ENCODE results near the gene TAGLN.

The TAGLN gene

GRCh38 chr11:117212697-117213355 lies 13.7 kb downstream of the TAGLN start:
- no peak for TF ChIP-seq CTCF (conservative IDR thresholded peaks at IDR 0.05; ENCODE audit: low read length)
- H3K4me3 ChIP-seq (ENCODE audit: low read length): no peak overlapping the region
- DNase-seq (ENCODE audit: low read depth): no peak

GRCh38 chr11:117214404-117215110 lies 15.4 kb downstream of the TAGLN start:
- no peak for DNase-seq (ENCODE audit: low read depth)
- H3K4me3 ChIP-seq (ENCODE audit: low read length): no peak overlapping the region
- TF ChIP-seq CTCF (conservative IDR thresholded peaks at IDR 0.05; ENCODE audit: low read length): no peak

GRCh38 chr11:117217141-117218084 lies 18.2 kb downstream of the TAGLN start:
- DNase-seq (ENCODE audit: low read depth): peak; percentile 54
- H3K4me3 ChIP-seq (ENCODE audit: low read length): no peak overlapping the region
- TF ChIP-seq CTCF (conservative IDR thresholded peaks at IDR 0.05; ENCODE audit: low read length): no peak

GRCh38 chr11:117218133-117218915 lies 19.2 kb downstream of the TAGLN start:
- TF ChIP-seq CTCF (conservative IDR thresholded peaks at IDR 0.05; ENCODE audit: low read length): no peak
- no peak overlapping the region for H3K4me3 ChIP-seq (ENCODE audit: low read length)
- DNase-seq (ENCODE audit: low read depth): no peak

GRCh38 chr11:117219001-117219400 lies 19.8 kb downstream of the TAGLN start:
- TF ChIP-seq CTCF (conservative IDR thresholded peaks at IDR 0.05; ENCODE audit: low read length): no peak
- DNase-seq (ENCODE audit: low read depth): no peak
- H3K4me3 ChIP-seq (ENCODE audit: low read length): no peak overlapping the region

- H3K4me3 ChIP-seq (ENCODE audit: low read length): no peak overlapping the region
- TF ChIP-seq CTCF (conservative IDR thresholded peaks at IDR 0.05; ENCODE audit: low read length): no peak
- no peak for DNase-seq (ENCODE audit: low read depth)
Measured at GRCh38 chr11:117219455-117219854, 20.3 kb downstream of the TAGLN start.

Measured in AG10803 (cell line).